Uterus (tissue), 4 donors: ENCODE data around the gene CRYBA2. TPM values are rescaled to one million over a fixed set of nuclear protein-coding genes. Genes with fewer than 3 reads are reported as not detected.

Experiments used
- DNase-seq, 2 donors: peaks; one replicate each; pipeline ENCODE4 v3.0.0-alpha.2; 2019 to 2020
- H3K27ac ChIP-seq, 2 donors: fragments of 200-600 bp; sonication (generic); 1 replicate in 1 of 2; 2 replicates in 1 of 2; pipeline ENCODE4 v1.5.1; 2016 to 2018
- H3K27me3 ChIP-seq, 2 donors: fragments of 200-600 bp; sonication (generic); one replicate each; pipeline ENCODE4 v1.5.1; 2018 to 2019; ENCODE audit warnings: control low read depth in 1 of 2
- H3K36me3 ChIP-seq, 2 donors: fragments of 200-600 bp; sonication (generic); one replicate each; pipeline ENCODE4 v1.5.1; 2019; ENCODE audit warnings: control low read depth in 1 of 2
- H3K4me1 ChIP-seq, 2 donors: fragments of 200-600 bp; sonication (generic); one replicate each; pipeline ENCODE4 v1.5.1; 2018 to 2019; ENCODE audit warnings: control low read depth in 1 of 2
- H3K4me3 ChIP-seq, 2 donors: fragments of 200-600 bp; sonication (generic); 1 replicate in 1 of 2; 2 replicates in 1 of 2; pipeline ENCODE4 v1.5.1; 2018 to 2019; ENCODE audit warnings: mild to moderate bottlenecking in 1 of 2
- H3K9me3 ChIP-seq, 2 donors: fragments of 200-600 bp; sonication (generic); one replicate each; pipeline ENCODE4 v1.5.1; 2019; ENCODE audit warnings: control low read depth in 1 of 2
- CTCF ChIP-seq, 4 experiments: fragments of 200-600 bp in 2 of 4; fragments of 450-650 bp in 2 of 4; sonication (generic) in 2 of 4; IDR thresholded peaks; one replicate each; pipeline ENCODE4 v1.5.1; 2016 to 2019; ENCODE audit warnings: antibody characterized with exemption in 4 of 4, mild to moderate bottlenecking in 2 of 4, moderate library complexity in 1 of 4
- POLR2A ChIP-seq, 2 donors: fragments of 450-650 bp; IDR thresholded peaks; one replicate each; pipeline ENCODE4 v1.6.1; 2016; ENCODE audit warnings: antibody characterized with exemption in 2 of 2, mild to moderate bottlenecking in 1 of 2, moderate library complexity in 1 of 2
- intact Hi-C: fragments of 100-400 bp; cut with DNase I; formaldehyde crosslinking; loops from one replicate; pipeline ENCODE4 v1.15.1; 2023; ENCODE audit warnings: low total_unique reads
- total RNA-seq, 4 donors: library from RNA; depleted of rRNA in 3 of 4; stranded (reverse); fragments of >200 nt in 3 of 4; gene quantifications; one replicate each; pipeline versions ENCODE4 v1.1.0 to v1.2.4, GENCODE V29; 2014 to 2023
- donor health status: DM: yes; HTN: yes; CAD: no.

The CRYBA2 gene
- total RNA-seq, 4 donors from 2014 or later = not detected

GRCh38 chr2:219023045-219023605 is 29.9 kb upstream of the CRYBA2 start:
- no peaks in the 10 kb centered on the region for H3K9me3 ChIP-seq
- H3K27ac ChIP-seq = no peak overlapping the region
- H3K27me3 ChIP-seq = no peaks in the 10 kb centered on the region
- no peak for DNase-seq
- H3K4me1 ChIP-seq = no peaks in the 10 kb centered on the region
- H3K4me3 ChIP-seq = no peak overlapping the region
- TF ChIP-seq CTCF (IDR thresholded peaks at IDR 0.05) (no peak), POLR2A (IDR thresholded peaks at IDR 0.05) (no peak)
- intact Hi-C loops = no loop called here
- H3K36me3 ChIP-seq = no peaks in the 10 kb centered on the region

GRCh38 chr2:219022616-219023015 is 29.4 kb upstream of the CRYBA2 start:
- DNase-seq = no peak
- no peak overlapping the region for H3K4me3 ChIP-seq
- H3K27me3 ChIP-seq = no peaks in the 10 kb centered on the region
- TF ChIP-seq CTCF (IDR thresholded peaks at IDR 0.05) (no peak), POLR2A (IDR thresholded peaks at IDR 0.05) (no peak)
- no peaks in the 10 kb centered on the region for H3K9me3 ChIP-seq
- no peaks in the 10 kb centered on the region for H3K36me3 ChIP-seq
- H3K4me1 ChIP-seq = no peaks in the 10 kb centered on the region
- intact Hi-C loops = no loop called here
- no peak overlapping the region for H3K27ac ChIP-seq

GRCh38 chr2:219022041-219022440 is 28.8 kb upstream of the CRYBA2 start:
- H3K9me3 ChIP-seq = no peaks in the 10 kb centered on the region
- TF ChIP-seq POLR2A (IDR thresholded peaks at IDR 0.05) = no peak
- no peak for TF ChIP-seq CTCF (IDR thresholded peaks at IDR 0.05)
- no peaks in the 10 kb centered on the region for H3K4me1 ChIP-seq
- H3K36me3 ChIP-seq = no peaks in the 10 kb centered on the region
- H3K27ac ChIP-seq = no peak overlapping the region
- no peak overlapping the region for H3K4me3 ChIP-seq
- DNase-seq = no peak
- no peaks in the 10 kb centered on the region for H3K27me3 ChIP-seq
- intact Hi-C loops = no loop called here

GRCh38 chr2:219021591-219021990 is 28.4 kb upstream of the CRYBA2 start:
- H3K4me3 ChIP-seq = no peak overlapping the region
- no peaks in the 10 kb centered on the region for H3K9me3 ChIP-seq
- no peak overlapping the region for H3K27ac ChIP-seq
- intact Hi-C loops = no loop called here
- no peaks in the 10 kb centered on the region for H3K36me3 ChIP-seq
- H3K27me3 ChIP-seq = no peaks in the 10 kb centered on the region
- H3K4me1 ChIP-seq = no peaks in the 10 kb centered on the region
- DNase-seq = no peak
- TF ChIP-seq POLR2A (IDR thresholded peaks at IDR 0.05) (no peak), CTCF (IDR thresholded peaks at IDR 0.05) (no peak)

GRCh38 chr2:219020604-219021365 is 27.6 kb upstream of the CRYBA2 start:
- TF ChIP-seq CTCF (IDR thresholded peaks at IDR 0.05) (no peak), POLR2A (IDR thresholded peaks at IDR 0.05) (no peak)
- no peaks in the 10 kb centered on the region for H3K9me3 ChIP-seq
- DNase-seq = no peak
- intact Hi-C loops = no loop called here
- no peaks in the 10 kb centered on the region for H3K27me3 ChIP-seq
- H3K4me1 ChIP-seq = no peaks in the 10 kb centered on the region
- H3K36me3 ChIP-seq = no peaks in the 10 kb centered on the region
- no peak overlapping the region for H3K4me3 ChIP-seq
- no peak overlapping the region for H3K27ac ChIP-seq
